Measurements from ENCODE around the gene SEMA6A.

The SEMA6A gene

DNA sequence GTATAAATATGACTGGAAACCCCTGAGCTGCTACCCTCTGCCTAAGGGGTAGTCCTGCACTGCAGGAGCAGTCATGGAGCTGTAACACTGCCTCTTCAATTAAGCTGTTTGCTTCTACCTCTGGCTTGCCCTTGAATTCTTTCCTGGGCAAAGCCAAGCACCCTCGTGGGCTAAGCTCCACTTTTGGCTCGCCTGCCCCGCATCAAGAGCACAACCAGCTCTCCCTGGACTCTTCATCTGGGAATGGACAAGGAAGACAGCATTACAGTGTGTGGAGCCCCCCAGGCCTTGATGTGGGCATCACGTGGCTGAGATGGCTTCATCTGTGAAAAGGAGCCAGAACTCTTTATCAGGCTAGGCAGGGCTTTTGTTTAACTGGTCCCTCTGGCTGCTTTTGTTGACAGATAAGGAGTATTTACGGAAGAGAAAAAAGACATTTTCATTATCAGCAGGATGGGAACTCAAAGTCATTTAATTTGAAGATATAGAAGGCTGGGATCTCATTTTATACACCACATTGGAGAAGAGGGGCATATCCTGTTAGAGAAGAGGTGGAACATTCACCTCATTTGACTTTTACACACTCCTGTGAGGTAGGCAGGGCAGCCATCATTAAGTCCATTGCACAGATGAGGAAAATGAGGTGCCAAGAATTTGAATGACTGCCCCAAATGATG, 137.8 kb downstream of the SEMA6A start:
- DNase-seq = no peak

DNA sequence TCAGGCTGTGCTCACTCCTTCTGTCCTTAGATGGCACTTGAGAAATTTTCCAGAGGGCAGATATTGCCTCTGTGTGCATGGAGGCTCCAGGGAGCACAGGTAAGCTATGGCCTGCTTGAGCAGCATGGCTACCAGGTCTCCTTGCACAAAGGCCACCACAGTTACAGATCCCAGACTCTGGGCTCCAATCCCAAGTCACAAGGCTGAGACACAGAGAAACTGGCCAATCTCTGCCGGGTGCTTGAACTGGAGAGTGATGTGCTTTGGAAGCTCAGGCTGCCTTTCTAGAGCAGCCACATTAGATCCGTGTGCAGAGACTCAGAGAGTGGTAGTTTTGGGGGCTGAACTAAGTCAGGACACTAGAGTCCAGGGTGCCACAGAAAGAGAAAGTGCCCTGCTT, 145.7 kb downstream of the SEMA6A start:
- no peak for DNase-seq

GRCh38 chr5:116428413-116428812, 146.2 kb downstream of the SEMA6A start:
- no peak for DNase-seq

DNA sequence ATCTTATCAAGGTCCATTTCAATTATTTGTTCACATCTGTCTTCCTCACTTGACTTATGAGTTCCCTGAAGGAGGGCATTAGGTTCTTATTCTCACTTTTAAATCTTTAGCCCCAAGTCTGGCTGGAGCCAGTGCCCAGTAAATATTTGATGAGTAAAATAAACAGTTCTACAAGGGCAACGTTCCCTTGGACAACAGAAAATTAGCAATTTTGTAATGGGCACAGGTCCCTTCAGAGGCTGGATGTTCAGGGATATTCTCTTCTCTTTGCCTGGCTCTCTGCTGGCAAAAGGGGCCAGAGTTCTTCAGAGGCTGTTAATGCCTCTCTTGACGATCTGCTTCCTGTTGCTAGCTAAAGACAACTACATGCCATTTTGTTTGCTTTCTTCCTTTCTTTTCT, 149.7 kb downstream of the SEMA6A start:
- DNase-seq = no peak

DNA sequence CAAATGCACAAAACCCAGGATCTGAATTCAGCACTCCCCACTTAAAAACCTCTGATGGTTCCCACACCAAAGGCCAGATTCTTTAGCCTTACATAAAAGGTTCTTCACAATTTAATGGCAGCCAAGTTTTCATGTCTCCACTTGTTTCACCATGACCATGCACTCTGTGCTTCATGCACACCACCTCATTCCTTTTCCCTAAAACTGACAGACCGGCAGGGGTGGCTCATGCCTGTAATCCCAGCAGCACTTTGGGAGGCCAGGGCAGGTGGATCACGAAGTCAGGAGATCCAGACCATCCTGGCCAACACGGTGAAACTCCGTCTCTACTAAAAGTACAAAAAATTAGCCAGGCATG, 150.4 kb downstream of the SEMA6A start:
- no peak for DNase-seq

GRCh38 chr5:116423587-116424257, 150.9 kb downstream of the SEMA6A start:
- DNase-seq = no peak

DNA sequence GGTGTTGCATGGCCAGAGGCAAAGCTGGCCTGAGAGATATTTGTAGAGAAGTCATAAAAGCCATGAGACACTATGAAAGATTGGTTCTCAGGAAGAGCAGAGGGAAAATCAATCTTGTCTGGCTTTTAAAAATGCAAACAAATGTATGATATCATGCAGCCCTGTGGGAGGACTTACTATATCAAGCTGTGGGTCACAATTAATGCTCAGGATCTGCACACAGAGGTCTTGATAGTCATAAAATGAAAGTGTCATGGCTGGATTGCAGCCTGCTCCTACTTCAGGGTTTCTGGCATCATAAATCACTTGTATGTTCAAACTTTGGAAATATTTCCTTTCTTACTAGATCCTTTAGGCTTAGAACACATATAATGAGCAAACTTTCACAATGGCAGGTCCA, 151.5 kb downstream of the SEMA6A start:
- DNase-seq = no peak

DNA sequence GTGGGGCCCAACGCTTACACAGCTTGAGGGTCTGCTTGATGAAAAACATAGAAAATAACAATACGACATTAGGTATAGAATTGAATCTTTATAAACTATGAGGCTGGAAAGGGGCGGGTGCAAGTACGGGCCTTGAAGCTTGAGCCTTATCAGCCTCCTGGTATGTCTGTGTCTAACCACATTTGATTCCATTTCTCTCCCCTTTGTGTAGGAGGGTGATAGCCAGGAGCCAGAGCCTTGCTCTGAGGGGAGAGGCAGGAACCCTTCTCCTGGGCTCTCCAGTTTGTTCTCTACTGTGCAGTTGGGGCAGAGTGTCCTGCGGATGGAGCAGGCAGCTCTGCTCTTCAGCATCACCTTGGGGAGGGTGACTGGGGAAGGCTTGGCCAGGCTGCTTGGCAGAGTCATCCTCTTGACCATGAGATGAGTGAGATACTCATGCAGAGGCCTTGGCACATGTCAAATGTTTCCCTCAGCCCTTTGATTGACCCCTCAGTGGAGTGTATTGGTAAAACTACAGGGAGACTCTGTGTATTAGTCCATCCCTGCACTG, 153.5 kb downstream of the SEMA6A start:
- no peak for DNase-seq

GRCh38 chr5:116420540-116420939, 154.1 kb downstream of the SEMA6A start:
- DNase-seq = no peak

DNA sequence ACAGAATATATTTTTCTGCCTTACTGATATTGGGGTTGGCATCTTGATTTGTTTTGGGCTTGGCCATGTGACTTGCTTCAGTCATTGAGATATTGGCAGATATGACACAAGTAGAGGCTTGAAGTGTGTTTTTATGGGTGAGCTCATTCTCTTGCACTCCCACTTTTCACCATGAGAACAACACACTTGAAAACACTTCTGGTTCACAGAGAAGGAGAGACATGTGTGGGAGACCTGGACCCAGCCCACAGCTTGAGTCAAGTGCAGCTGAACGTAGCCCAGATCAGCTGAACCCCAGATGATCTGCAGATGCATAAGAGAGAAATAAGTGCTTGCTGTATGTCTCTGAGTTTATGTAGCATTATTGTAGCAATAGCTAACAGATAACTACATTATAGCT, 155.4 kb downstream of the SEMA6A start:
- no peak for DNase-seq

DNA sequence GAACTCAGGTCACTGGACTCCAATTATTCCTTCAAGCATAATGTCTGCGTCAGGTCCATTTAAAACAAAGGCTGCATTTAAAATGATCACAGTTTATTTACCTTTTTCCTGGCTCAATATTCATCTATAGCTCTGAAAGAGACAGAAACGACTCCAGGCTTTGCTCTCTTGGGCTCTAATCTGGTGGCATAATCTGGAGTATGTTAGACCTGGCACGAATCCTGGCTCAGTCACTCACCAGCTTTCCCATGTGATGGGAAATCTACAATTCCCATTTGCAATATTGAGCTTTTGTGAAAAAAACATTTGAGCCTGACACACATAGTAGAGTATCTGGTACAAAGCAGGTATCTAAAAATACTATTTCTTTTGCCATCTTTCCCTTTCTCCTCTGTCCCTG, 155.8 kb downstream of the SEMA6A start:
- DNase-seq = no peak

GRCh38 chr5:116418016-116418415, 156.6 kb downstream of the SEMA6A start:
- DNase-seq = no peak

DNA sequence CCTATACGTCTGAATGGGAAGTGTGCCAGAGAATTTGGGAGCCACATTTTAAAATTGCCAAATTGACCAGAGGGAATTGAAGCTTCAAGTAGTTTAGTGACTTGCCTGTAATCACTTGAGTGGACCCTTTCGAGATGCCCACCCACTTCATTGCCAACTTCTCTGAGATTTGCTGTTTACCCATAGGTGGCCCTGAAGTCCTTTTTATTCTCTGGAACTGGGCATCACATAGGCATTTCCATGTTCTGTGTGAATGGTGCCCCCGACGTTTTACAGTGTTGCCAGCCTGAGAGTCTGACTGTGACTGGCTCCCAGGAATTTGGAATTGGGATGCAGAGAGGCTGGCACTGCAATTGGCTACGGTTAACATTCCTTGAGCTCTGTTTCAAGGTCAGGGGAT, 158.6 kb downstream of the SEMA6A start:
- no peak for DNase-seq

- no peak for DNase-seq
Observed at GRCh38 chr5:116415182-116415581, 159.4 kb downstream of the SEMA6A start.

DNA sequence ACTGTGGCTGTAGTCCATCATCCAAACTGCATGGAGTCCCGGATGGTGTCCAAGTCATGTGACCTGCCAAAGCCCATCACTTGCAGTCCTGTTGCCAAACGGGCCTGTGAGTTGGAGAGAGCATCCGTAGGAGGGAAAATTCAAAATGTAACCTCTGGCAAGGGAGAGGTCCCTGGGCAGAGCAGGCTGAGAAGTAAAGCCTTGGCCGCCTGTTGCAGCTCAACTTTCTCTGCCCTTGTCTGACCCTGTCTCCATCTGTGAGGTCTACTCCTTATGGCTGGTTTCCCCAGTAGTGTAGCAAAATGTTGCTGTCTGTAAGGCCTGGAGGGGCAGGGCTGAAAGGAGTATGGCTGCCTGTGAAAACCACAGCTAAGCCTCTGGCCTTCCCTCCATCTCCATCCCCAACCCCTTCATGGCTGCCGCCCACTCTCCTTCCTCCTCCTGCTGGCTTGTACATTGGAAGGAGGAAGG, 163.5 kb downstream of the SEMA6A start:
- DNase-seq = no peak

- no peak for DNase-seq
Observed at GRCh38 chr5:116410336-116410890, 164.2 kb downstream of the SEMA6A start.

DNA sequence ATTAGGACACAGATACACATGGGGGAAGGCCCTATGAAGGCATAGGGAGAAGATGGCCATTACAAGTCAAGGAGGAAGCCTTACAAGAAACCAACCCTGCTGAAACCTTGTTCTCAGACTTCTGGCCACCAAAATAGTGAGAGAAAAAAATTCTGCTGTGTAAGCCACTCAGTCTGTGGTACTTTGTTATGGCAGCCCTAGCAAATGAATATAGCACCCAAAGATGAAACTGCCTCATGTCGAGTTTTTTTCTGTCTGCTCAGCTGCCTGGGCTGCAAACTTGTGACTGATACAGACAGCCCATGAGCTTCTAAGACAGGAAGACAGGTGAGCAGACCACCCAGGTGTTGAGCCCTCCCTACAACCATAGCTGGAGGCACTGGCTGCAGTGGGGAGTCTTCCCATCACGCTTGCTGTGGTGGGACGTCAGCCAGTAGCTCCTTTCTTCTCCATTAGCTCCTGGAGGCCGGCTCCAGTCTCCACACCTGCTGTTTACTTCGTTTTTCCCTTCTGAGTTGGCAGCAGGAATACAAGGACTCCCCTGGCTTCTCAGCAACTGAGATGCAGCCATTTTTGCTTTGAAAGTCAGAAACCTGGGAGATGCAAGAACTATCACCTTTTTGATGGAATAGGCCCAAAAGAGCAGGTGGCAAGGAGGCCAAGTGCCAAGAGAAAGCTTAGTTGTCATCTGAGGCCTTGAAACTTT, 164.9 kb downstream of the SEMA6A start:
- no peak for DNase-seq

- no peak for DNase-seq
Observed at GRCh38 chr5:116406306-116407041, 168.1 kb downstream of the SEMA6A start.

GRCh38 chr5:116404792-116405191, 169.8 kb downstream of the SEMA6A start:
- no peak for DNase-seq

GRCh38 chr5:116404016-116404415, 170.6 kb downstream of the SEMA6A start:
- DNase-seq = no peak

DNA sequence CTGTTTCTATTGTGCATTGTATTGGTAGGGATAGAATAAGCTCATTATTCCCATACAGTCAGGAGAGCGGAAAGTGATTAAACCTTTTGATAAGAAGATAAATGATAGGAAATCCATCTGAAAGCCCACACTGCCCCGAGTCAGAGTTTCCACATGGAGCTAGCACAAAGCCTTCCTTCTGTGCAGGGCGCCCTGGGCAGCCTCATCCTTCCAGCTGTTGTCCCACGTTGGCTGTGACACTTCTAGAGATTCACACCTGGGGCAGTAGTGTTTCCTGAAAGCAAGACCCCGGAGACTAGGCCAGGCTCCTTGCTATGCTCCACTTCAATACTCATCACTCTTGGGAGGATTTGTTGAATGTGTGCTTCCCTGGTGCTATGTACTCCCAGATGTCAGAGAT, 172.4 kb downstream of the SEMA6A start:
- DNase-seq = no peak

DNA sequence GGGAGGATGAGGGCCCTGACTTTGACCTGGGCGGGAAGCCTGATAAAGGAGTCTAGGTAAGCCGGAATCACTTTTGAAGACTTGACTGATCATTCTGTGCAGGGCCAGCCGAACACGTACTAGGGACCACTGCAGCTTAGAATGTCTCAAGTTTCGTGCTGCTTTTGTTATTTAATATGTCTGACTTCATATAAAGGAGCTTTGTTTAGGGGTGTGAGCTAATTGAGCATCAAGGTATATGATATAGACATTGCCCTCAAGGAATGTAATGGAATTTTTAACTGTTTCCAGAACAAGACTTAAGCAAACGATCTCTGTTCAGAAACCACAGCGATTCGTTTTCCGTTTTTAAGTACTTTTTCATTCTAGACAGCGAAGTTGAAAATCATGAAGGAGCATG, 173.0 kb downstream of the SEMA6A start:
- DNase-seq = no peak

All from CD4-positive, alpha-beta T cell treated with Interleukin-17A for 4 hours (primary cell).